GM12878 (cell line): ENCODE results near the gene RAD51B. TPM values are rescaled to one million over a fixed set of nuclear protein-coding genes. Genes with fewer than 3 reads are reported as not detected.

Experiments
- BRCA1 ChIP-seq: IDR thresholded peaks from 2 replicates; pipeline ENCODE4 v1.6.1; 2011; ENCODE audit warnings: low read depth, low read length, improper control_type of control experiment
- CTCF ChIP-seq, 3 experiments: IDR thresholded peaks in 2 of 3; conservative IDR thresholded peaks in 1 of 3; 2 replicates each; pipeline ENCODE4 v1.5.1; 2011; ENCODE audit warnings: low read depth in 3 of 3, low read length in 3 of 3, mild to moderate bottlenecking in 3 of 3, control low read depth in 2 of 3, moderate library complexity in 2 of 3, inconsistent platforms in 1 of 3, mixed read lengths in 1 of 3; ENCODE audit not compliant: control insufficient read depth in 2 of 3, insufficient read depth in 1 of 3; ENCODE audit errors: extremely low read depth in 1 of 3
- EGR1 ChIP-seq, 2 experiments: IDR thresholded peaks; 1 replicate in 1 of 2; 2 replicates in 1 of 2; pipeline ENCODE4 v1.6.1; 2011 to 2012; ENCODE audit warnings: low read depth in 2 of 2, low read length in 2 of 2, borderline replicate concordance in 1 of 2, mild to moderate bottlenecking in 1 of 2, moderate library complexity in 1 of 2
- EP300 ChIP-seq, 2 experiments: fragments of 150-350 bp in 1 of 2; IDR thresholded peaks; 2 replicates each; pipeline ENCODE4 v1.6.1; 2011 to 2012; ENCODE audit warnings: low read depth in 2 of 2, low read length in 2 of 2, borderline replicate concordance in 1 of 2, improper control_type of control experiment in 1 of 2, inconsistent platforms in 1 of 2; ENCODE audit not compliant: control insufficient read depth in 1 of 2
- EZH2 ChIP-seq: IDR thresholded peaks from 2 replicates; pipeline ENCODE4 v1.6.1; 2012; ENCODE audit warnings: low read depth, mild to moderate bottlenecking, control low read depth, inconsistent platforms, low read length, borderline replicate concordance; ENCODE audit not compliant: control insufficient read depth
- GATAD2B ChIP-seq: fragments of 450-650 bp; conservative IDR thresholded peaks from 2 replicates; pipeline ENCODE4 v1.6.1; 2017; ENCODE audit warnings: low read depth, mild to moderate bottlenecking, moderate library complexity
- HDAC6 ChIP-seq: fragments of 200-600 bp; sonication (generic); IDR thresholded peaks from one replicate; pipeline ENCODE4 v1.8.0; 2017; ENCODE audit warnings: antibody characterized with exemption; ENCODE audit not compliant: unreplicated experiment
- JUNB ChIP-seq: IDR thresholded peaks from 2 replicates; pipeline ENCODE4 v1.6.1; 2016; ENCODE audit warnings: antibody characterized with exemption, mild to moderate bottlenecking
- JUND ChIP-seq: IDR thresholded peaks from 2 replicates; pipeline ENCODE4 v1.6.1; 2012; ENCODE audit warnings: low read depth, mild to moderate bottlenecking, low read length, improper control_type of control experiment, moderate library complexity
- KDM1A ChIP-seq: fragments of 200-600 bp; sonication (generic); IDR thresholded peaks from 2 replicates; pipeline ENCODE4 v1.6.1; 2016; ENCODE audit warnings: borderline replicate concordance
- MTA3 ChIP-seq: IDR thresholded peaks from 2 replicates; pipeline ENCODE4 v1.6.1; 2012; ENCODE audit warnings: low read length, inconsistent platforms, borderline replicate concordance
- MYB ChIP-seq: fragments of 150-350 bp; IDR thresholded peaks from 2 replicates; pipeline ENCODE4 v1.6.1; 2014; ENCODE audit warnings: mild to moderate bottlenecking, low read depth, low read length, borderline replicate concordance
- NBN ChIP-seq: fragments of 450-650 bp; IDR thresholded peaks from 2 replicates; pipeline ENCODE4 v1.6.1; 2016
- NR2C2 ChIP-seq: IDR thresholded peaks from 2 replicates; pipeline ENCODE4 v1.6.1; 2011; ENCODE audit warnings: borderline replicate concordance, low read depth; ENCODE audit not compliant: control insufficient read depth, insufficient read length
- NR2F1 ChIP-seq: fragments of 450-650 bp; conservative IDR thresholded peaks from 2 replicates; pipeline ENCODE4 v1.6.1; 2017; ENCODE audit warnings: mild to moderate bottlenecking
- PBX3 ChIP-seq: IDR thresholded peaks from 2 replicates; pipeline ENCODE4 v1.6.1; 2011; ENCODE audit warnings: mild to moderate bottlenecking, low read depth, low read length, moderate library complexity; ENCODE audit not compliant: insufficient replicate concordance
- POLR2AphosphoS2 ChIP-seq: IDR thresholded peaks from 2 replicates; pipeline ENCODE4 v1.6.1; 2011; ENCODE audit warnings: low read depth, mild to moderate bottlenecking, low read length, improper control_type of control experiment, moderate library complexity
- RFX5 ChIP-seq: IDR thresholded peaks from 2 replicates; pipeline ENCODE4 v1.6.1; 2011; ENCODE audit warnings: low read depth, low read length, improper control_type of control experiment
- SPI1 ChIP-seq: IDR thresholded peaks from 2 replicates; pipeline ENCODE4 v1.6.1; 2011; ENCODE audit warnings: low read depth, mild to moderate bottlenecking, low read length, moderate library complexity, borderline replicate concordance; ENCODE audit not compliant: insufficient read depth
- SRF ChIP-seq, 2 experiments: IDR thresholded peaks; 2 replicates each; pipeline ENCODE4 v1.6.1; 2011; ENCODE audit warnings: low read depth in 2 of 2, low read length in 2 of 2, mild to moderate bottlenecking in 1 of 2, moderate library complexity in 1 of 2
- USF2 ChIP-seq: IDR thresholded peaks from 2 replicates; pipeline ENCODE4 v1.6.1; 2011; ENCODE audit warnings: low read depth, low read length, improper control_type of control experiment, borderline replicate concordance
- WRNIP1 ChIP-seq: IDR thresholded peaks from 2 replicates; pipeline ENCODE4 v1.6.1; 2011; ENCODE audit warnings: low read depth, low read length, improper control_type of control experiment, borderline replicate concordance
- ZBED1 ChIP-seq: IDR thresholded peaks from 2 replicates; pipeline ENCODE4 v1.6.1; 2016; ENCODE audit warnings: borderline replicate concordance
- ZNF24 ChIP-seq: fragments of 450-650 bp; IDR thresholded peaks from 2 replicates; pipeline ENCODE4 v1.6.1; 2017; ENCODE audit warnings: antibody characterized with exemption, mild to moderate bottlenecking
- ZNF622 ChIP-seq: fragments of 450-650 bp; IDR thresholded peaks from 2 replicates; pipeline ENCODE4 v1.6.1; 2017; ENCODE audit warnings: mild to moderate bottlenecking, inconsistent platforms
- polyA plus RNA-seq, 11 experiments: library from polyadenylated mRNA; depleted of rRNA in 4 of 11; unstranded in 6 of 11; stranded (reverse) in 5 of 11; fragments of >200 nt; fragmentation: Nextera tagmentation in 4 of 11; fragmentation: Illumina TruSeq in 1 of 11; extraction: Ambion mirVana in 4 of 11; extraction: Trizol in 1 of 11; gene quantifications; 1 replicate in 1 of 11; 2 replicates in 10 of 11; pipeline versions ENCODE4 v1.2.1 to v1.2.3, GENCODE V29; 2011 to 2016; ENCODE audit warnings: inconsistent platforms in 2 of 11, missing spikeins in 2 of 11, low read depth in 1 of 11
- total RNA-seq, 4 experiments: library from RNA; depleted of rRNA in 3 of 4; stranded (reverse); fragments of >200 nt in 3 of 4; fragmentation: Illumina TruSeq in 1 of 4; extraction: Trizol in 1 of 4; gene quantifications; 2 replicates each; pipeline versions ENCODE4 v1.2.1 to v1.2.3, GENCODE V29; 2013 to 2021
- TF ChIP-seq, protein P1 (sequence below): fragments of 450-650 bp; IDR thresholded peaks from 2 replicates; pipeline ENCODE4 v1.6.1; 2017; ENCODE audit warnings: mild to moderate bottlenecking, low read depth, inconsistent platforms; ENCODE audit not compliant: poor library complexity, severe bottlenecking

RAD51B gene
- total and polyA plus RNA-seq, 10 of the 15 experiments (the other 5 are each of a cell fraction or from before 2014, with no cell fraction given), result 9.8 to 26.8 (median 21.3) TPM

DNA sequence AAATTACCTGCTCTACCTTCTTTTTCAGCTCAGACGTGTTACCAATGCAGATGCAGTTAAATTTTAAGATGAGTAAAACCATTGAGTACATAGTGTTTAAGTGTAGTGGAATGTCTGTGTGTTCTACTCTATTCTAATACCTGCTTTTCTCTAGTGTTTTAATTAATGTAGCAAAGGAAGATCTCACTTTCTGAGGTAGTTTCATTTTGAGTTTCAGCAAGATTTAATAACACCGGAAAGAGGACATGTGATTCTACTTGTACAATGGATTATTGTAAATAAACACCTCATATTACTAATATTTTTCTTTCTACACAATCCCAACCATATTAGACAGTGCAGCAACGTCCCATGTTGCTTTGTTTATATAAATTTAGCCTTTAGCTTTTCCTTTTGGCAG, 315.4 kb downstream of the RAD51B start (continued):
- TF ChIP-seq GATAD2B (no peak), HDAC6 (no peak), ZNF24 (peak; percentile 16; the same call in 1 of the 2 replicates), POLR2AphosphoS2 (no peak), NR2F1 (no peak), WRNIP1 (no peak), MTA3 (no peak), JUNB (peak; percentile 26; the same call in 1 of the 2 replicates), CTCF (IDR thresholded peaks at IDR 0.05 in 2 of 3, conservative IDR thresholded peaks at IDR 0.05 in 1 of 3; ENCODE audit: control insufficient read depth in 2 of 3, extremely low read depth in 1 of 3, insufficient read depth in 1 of 3, low read depth in 3 of 3, low read length in 3 of 3) (no peak), ZBED1 (no peak), NBN (no peak), PBX3 (no peak), MYB (no peak), RFX5 (no peak), SPI1 (no peak), USF2 (no peak; the same call in 1 of the 2 replicates), KDM1A (no peak), BRCA1 (no peak), EGR1 (IDR thresholded peaks at IDR 0.05; ENCODE audit: borderline replicate concordance in 1 of 2, low read depth in 2 of 2, low read length in 2 of 2) (no peak), SRF (IDR thresholded peaks at IDR 0.05; ENCODE audit: low read depth in 2 of 2, low read length in 2 of 2) (no peak), ZNF622 (no peak), EZH2 (no peak), EP300 (IDR thresholded peaks at IDR 0.05; ENCODE audit: borderline replicate concordance in 1 of 2, control insufficient read depth in 1 of 2, low read depth in 2 of 2, low read length in 2 of 2) (0 out of 4 replicates have a peak, but pooled peaks of 1 of the 2 experiments have one; percentile 32), NR2C2 (no peak), JUND (peak; percentile 48; the same call in 1 of the 2 replicates)
- TF ChIP-seq, protein P1, sequence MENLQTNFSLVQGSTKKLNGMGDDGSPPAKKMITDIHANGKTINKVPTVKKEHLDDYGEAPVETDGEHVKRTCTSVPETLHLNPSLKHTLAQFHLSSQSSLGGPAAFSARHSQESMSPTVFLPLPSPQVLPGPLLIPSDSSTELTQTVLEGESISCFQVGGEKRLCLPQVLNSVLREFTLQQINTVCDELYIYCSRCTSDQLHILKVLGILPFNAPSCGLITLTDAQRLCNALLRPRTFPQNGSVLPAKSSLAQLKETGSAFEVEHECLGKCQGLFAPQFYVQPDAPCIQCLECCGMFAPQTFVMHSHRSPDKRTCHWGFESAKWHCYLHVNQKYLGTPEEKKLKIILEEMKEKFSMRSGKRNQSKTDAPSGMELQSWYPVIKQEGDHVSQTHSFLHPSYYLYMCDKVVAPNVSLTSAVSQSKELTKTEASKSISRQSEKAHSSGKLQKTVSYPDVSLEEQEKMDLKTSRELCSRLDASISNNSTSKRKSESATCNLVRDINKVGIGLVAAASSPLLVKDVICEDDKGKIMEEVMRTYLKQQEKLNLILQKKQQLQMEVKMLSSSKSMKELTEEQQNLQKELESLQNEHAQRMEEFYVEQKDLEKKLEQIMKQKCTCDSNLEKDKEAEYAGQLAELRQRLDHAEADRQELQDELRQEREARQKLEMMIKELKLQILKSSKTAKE, result peak; percentile 23
